ENCODE results near the gene CYP4F22. TPM values are rescaled to one million over a fixed set of nuclear protein-coding genes. Genes with fewer than 3 reads are reported as not detected.

The CYP4F22 gene
- total and polyA plus RNA-seq, 10 of the 15 experiments (the other 5 are each of a cell fraction or from before 2014, with no cell fraction given): not detected

DNA sequence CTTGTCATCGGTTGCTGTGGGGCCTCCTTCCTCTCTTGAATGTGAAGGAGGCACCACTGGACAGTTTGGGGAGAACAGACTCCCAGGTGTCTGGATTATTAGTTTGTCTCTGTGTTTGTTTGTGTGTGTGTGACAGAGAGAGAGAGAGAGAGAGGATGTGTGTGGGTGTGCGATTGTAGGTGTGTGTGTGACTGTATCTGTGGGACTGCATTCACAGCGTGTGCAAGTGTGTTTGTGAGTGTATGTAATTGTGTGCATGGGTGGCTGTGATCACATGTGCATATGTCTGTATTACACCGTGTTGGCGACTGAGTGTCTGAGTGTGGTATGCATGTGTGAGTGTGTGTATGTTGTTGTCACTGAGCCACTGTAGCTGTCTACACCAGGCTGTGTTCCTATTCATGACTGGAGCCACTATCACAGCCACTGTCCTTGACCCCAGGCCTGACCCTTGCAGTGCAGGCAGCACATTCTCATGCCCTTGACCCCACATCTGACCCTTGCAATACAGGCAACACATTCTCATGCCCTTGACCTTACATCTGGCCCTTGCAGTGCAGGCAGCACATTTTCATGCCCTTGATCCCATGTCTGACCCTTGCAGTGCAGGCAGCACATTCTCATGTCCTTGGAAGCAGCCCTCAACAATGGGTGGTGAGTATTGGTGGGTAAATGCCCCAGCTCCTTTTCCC lies 81.6 kb downstream of the CYP4F22 start:
- no peak overlapping the region for H3K27ac ChIP-seq (ENCODE audit: control insufficient read depth, insufficient read depth)
- POLR2A ChIA-PET: no interaction called here

GRCh38 chr19:15591796-15592195 lies 83.5 kb downstream of the CYP4F22 start:
- FAIRE-seq (no peak), DNase-seq (ENCODE audit: low read depth, low spot score) (no peak), ATAC-seq (no peak)
- ChIA-PET SMC1A (ENCODE audit: uncharacterized antibody, unreplicated experiment) (no interaction called here), CTCF (no interaction called here), POLR2A (no interaction called here), RAD21 (ENCODE audit: unreplicated experiment) (no interaction called here)
- Histone ChIP-seq H2AFZ (ENCODE audit: control insufficient read depth, low read depth, low read length) (no peak overlapping the region), H3K27me3 (replicated peaks in 1 of 2; ENCODE audit: control insufficient read depth in 2 of 2, insufficient read depth in 2 of 2, low read length in 1 of 2) (no peaks in the 10 kb centered on the region), H3K9me3 (replicated peaks; ENCODE audit: control insufficient read depth, insufficient read depth, low read length) (no peaks in the 10 kb centered on the region; the same call in 2 of the 3 replicates), H3K79me2 (ENCODE audit: control insufficient read depth, insufficient read depth, low read length) (no peaks in the 10 kb centered on the region), H3K4me1 (ENCODE audit: control insufficient read depth, insufficient read depth, low read length) (no peaks in the 10 kb centered on the region), H4K20me1 (ENCODE audit: control insufficient read depth, insufficient read depth) (no peaks in the 10 kb centered on the region), H3K9ac (ENCODE audit: control insufficient read depth, insufficient read depth, low read length) (no peak overlapping the region), H3K36me3 (ENCODE audit: control insufficient read depth in 2 of 2, insufficient read depth in 2 of 2, low read length in 1 of 2) (no peaks in the 10 kb centered on the region), H3K27ac (ENCODE audit: control insufficient read depth, insufficient read depth) (no peak overlapping the region), H3K4me3 (no peak overlapping the region), H3K4me2 (ENCODE audit: control insufficient read depth, insufficient read depth) (no peak overlapping the region)
- 10% methylated on average over 4 of the region's 4 CpGs for WGBS (ENCODE audit: insufficient coverage, insufficient replicate concordance, low lambda C conversion rate, missing lambda C conversion rate)
- intact Hi-C loops (cut with micrococcal nuclease; ENCODE audit: unreplicated experiment) (no loop called here), in situ Hi-C loops (cut with MboI) (no loop called here)
- BruUV-seq (replicated peaks): no TSS peak
- TF ChIP-seq EGR1 (IDR thresholded peaks at IDR 0.05; ENCODE audit: borderline replicate concordance in 1 of 2, low read depth in 2 of 2, low read length in 2 of 2): no peak
- no peak for TF ChIP-seq IKZF2 (IDR thresholded peaks at IDR 0.05)
- TF ChIP-seq CEBPZ (IDR thresholded peaks at IDR 0.05; ENCODE audit: low read depth, low read length): no peak
- TF ChIP-seq SMAD5 (IDR thresholded peaks at IDR 0.05; ENCODE audit: low read depth): no peak
- TF ChIP-seq, protein P1, sequence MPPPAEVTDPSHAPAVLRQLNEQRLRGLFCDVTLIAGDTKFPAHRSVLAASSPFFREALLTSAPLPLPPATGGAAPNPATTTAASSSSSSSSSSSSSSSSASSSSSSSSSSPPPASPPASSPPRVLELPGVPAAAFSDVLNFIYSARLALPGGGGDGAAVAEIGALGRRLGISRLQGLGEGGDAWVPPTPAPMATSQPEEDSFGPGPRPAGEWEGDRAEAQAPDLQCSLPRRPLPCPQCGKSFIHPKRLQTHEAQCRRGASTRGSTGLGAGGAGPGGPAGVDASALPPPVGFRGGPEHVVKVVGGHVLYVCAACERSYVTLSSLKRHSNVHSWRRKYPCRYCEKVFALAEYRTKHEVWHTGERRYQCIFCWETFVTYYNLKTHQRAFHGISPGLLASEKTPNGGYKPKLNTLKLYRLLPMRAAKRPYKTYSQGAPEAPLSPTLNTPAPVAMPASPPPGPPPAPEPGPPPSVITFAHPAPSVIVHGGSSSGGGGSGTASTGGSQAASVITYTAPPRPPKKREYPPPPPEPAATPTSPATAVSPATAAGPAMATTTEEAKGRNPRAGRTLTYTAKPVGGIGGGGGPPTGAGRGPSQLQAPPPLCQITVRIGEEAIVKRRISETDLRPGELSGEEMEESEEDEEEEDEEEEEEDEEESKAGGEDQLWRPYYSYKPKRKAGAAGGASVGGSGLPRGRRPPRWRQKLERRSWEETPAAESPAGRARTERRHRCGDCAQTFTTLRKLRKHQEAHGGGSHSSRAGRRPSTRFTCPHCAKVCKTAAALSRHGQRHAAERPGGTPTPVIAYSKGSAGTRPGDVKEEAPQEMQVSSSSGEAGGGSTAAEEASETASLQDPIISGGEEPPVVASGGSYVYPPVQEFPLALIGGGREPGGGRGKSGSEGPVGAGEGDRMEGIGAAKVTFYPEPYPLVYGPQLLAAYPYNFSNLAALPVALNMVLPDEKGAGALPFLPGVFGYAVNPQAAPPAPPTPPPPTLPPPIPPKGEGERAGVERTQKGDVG (CRISPR knock-in tag; IDR thresholded peaks at IDR 0.05): no peak
- no peak for TF ChIP-seq RAD21 (IDR thresholded peaks at IDR 0.05; ENCODE audit: insufficient read depth, low read depth, low read length)

More for the DNA sequence above, 81.6 kb downstream of the CYP4F22 start:
- in situ Hi-C loops (cut with MboI) (no loop called here), intact Hi-C loops (cut with micrococcal nuclease; ENCODE audit: unreplicated experiment) (no loop called here)
- no peaks in the 10 kb centered on the region for H4K20me1 ChIP-seq (ENCODE audit: control insufficient read depth, insufficient read depth)
- CTCF ChIA-PET: no interaction called here
- WGBS (ENCODE audit: insufficient coverage, insufficient replicate concordance, low lambda C conversion rate, missing lambda C conversion rate): 26% methylated on average over 5 of the region's 5 CpGs
- FAIRE-seq (no peak), DNase-seq (ENCODE audit: low read depth, low spot score) (no peak), ATAC-seq (no peak)
- BruUV-seq (replicated peaks): no TSS peak
- RAD21 ChIA-PET (ENCODE audit: unreplicated experiment): interaction anchor here (0.6 kb wide), 1 partner anchor 803 kb away, joined by 3 read pairs; no protein-coding TSS in a partner anchor
- H3K4me3 ChIP-seq: no peak overlapping the region
- H3K79me2 ChIP-seq (ENCODE audit: control insufficient read depth, insufficient read depth, low read length): no peaks in the 10 kb centered on the region
- H3K36me3 ChIP-seq (ENCODE audit: control insufficient read depth in 2 of 2, insufficient read depth in 2 of 2, low read length in 1 of 2): no peaks in the 10 kb centered on the region
- H3K9ac ChIP-seq (ENCODE audit: control insufficient read depth, insufficient read depth, low read length): no peak overlapping the region
- TF ChIP-seq, protein P2, sequence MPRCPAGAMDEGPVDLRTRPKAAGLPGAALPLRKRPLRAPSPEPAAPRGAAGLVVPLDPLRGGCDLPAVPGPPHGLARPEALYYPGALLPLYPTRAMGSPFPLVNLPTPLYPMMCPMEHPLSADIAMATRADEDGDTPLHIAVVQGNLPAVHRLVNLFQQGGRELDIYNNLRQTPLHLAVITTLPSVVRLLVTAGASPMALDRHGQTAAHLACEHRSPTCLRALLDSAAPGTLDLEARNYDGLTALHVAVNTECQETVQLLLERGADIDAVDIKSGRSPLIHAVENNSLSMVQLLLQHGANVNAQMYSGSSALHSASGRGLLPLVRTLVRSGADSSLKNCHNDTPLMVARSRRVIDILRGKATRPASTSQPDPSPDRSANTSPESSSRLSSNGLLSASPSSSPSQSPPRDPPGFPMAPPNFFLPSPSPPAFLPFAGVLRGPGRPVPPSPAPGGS (IDR thresholded peaks at IDR 0.05; ENCODE audit: borderline replicate concordance, insufficient read depth, low read depth, low read length, poor library complexity, severe bottlenecking): peak; percentile 79
- TF ChIP-seq POU2F2 (IDR thresholded peaks at IDR 0.05; ENCODE audit: borderline replicate concordance, low read depth, low read length): no peak
- no peaks in the 10 kb centered on the region for H3K4me1 ChIP-seq (ENCODE audit: control insufficient read depth, insufficient read depth, low read length)
- no peak overlapping the region for H2AFZ ChIP-seq (ENCODE audit: control insufficient read depth, low read depth, low read length)
- H3K27me3 ChIP-seq (replicated peaks in 1 of 2; ENCODE audit: control insufficient read depth in 2 of 2, insufficient read depth in 2 of 2, low read length in 1 of 2): no peaks in the 10 kb centered on the region
- H3K9me3 ChIP-seq (replicated peaks; ENCODE audit: control insufficient read depth, insufficient read depth, low read length): no peaks in the 10 kb centered on the region; the same call in 2 of the 3 replicates
- SMC1A ChIA-PET (ENCODE audit: uncharacterized antibody, unreplicated experiment): no interaction called here
- no peak overlapping the region for H3K4me2 ChIP-seq (ENCODE audit: control insufficient read depth, insufficient read depth)

Measured in GM12878 (cell line).